Measurements from ENCODE around the gene PDLIM5.

DNA sequence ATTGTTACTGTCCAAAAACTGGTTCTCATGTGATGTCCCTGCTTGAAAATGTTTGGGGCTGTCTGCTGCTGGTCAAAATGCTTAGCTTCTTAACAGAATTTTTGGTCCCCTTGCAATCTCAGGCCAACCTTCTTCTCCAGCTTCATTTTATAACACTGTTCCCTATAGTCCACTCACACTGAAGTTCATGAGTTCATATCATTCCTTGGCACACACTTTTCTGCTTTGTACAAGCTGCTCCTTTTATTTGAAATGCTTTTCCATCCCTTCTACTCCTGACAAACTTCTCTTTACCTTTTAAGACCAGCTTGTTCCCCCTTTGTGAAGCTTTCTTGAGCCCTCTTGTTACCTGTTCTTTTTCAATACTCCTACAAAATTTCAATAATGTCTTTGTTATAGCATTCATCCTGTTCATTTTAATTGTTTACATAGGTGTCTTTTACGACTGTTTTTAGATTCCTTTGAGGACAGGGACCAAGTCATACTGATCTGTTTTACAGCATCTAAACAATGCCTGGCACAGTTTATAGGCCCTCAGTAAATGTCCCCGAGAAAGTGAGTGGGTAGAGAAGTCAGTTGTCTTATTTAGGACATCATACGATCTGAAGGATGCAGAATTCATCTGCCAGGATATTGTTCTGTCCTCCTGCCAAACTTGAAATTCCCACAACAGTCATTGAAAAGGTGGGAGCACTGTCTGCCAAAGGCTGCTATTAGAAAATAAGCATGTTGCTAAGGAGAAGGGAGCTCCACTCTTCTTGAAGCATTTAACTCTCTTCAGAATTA is 171.6 kb downstream of the PDLIM5 start:
- no peak for TF ChIP-seq CTCF (IDR thresholded peaks at IDR 0.05)
- no peak for TF ChIP-seq POLR2A (IDR thresholded peaks at IDR 0.05)
- TF ChIP-seq POLR2AphosphoS5 (IDR thresholded peaks at IDR 0.05; ENCODE audit: insufficient read depth in 1 of 2, low read depth in 1 of 2), result no peak

Data from vagina (tissue), 2 donors.